Right forelimb (tissue), 1 donor: Measurements from ENCODE around the gene RND1.
"Not testable (repeated sequence)": the region's sequence is repeated elsewhere in the genome, so short reads cannot be mapped to it uniquely, and the experiment has no call there.

Source experiments
- DNase-seq: peaks from one replicate; pipeline ENCODE4 v3.0.0-alpha.2; 2018

RND1 gene

DNA sequence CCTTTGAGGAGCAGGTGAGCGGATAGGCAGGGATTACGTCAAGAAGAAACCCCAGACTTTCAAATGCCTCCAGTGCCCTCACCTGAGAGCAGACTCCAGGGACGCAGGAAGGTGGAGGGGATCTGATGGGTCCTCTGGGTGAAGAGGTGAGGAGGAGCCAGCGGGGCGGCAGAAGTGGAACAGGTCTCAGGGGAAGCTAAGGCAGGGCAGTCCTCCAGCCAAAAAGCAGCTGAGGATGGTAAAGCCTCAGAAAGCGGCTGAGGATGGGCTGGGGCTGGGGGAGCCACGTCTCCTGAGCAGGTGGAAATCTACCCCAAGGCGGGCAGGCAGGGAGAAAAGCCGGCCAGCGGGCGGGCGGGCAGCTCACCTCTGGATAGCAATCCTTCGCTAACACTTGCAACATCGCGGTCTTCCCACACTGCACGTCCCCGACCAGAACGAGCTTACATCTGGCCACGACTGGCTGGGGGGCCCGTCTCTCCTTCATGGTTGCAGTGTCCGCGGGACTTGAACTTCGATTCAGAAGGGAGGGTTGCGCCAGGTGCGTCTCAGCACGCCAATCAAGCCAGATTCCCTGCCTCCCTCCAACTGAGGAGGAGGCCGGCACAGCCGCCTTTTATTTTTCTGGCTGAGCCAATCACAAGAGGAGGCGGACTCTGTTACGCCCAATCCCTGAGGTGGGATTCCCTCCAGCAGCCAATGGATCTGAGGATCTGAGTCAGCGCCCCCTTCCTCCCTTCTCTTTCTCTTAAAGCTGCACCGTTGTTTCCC lies at the start of gene RND1:
Gene RND1, minus strand, starts transcription at position 590 of the 771 bp plus-strand sequence. Its CDS starts 103 bp downstream, at position 487.
- peak; percentile 91 for DNase-seq

DNA sequence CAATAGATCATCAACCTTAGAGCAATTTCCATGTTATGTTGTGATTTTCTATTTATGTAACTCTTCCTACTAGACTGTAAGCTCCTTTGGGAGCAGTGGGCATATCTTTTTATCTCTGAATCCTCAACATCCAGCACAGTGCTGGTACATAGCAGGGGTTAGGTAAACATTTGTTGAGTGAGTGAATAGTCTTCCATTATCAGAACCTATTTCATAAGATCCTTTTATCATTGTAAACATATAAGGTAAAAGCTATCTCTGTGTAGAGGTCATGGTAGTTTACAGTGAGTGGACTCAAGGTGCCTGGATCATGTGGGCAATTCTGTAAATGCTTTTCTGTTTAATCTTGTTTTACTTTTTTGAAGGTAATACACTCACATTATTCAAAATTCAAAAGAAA lies 44.5 kb upstream of the RND1 start:
- DNase-seq: no peak

DNA sequence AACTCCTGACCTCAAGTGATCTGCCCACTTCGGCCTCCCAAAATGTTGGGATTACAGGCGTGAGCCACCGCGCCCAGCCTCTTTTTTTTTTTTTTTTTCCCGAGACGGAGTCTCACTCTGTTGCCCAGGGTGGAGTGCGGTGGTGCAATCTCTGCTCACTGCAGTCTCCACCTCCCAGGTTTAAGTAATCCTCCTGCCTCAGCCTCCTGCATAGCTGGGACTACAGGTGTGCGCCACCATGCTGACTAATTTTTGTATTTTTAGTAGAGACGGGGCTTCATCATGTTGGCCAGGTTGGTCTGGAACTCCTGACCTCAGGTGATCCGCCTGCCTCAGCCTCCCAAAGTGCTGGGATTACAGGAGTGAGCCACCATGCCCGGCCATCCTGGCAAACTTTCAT lies 44.0 kb upstream of the RND1 start:
- not testable (repeated sequence) for DNase-seq

DNA sequence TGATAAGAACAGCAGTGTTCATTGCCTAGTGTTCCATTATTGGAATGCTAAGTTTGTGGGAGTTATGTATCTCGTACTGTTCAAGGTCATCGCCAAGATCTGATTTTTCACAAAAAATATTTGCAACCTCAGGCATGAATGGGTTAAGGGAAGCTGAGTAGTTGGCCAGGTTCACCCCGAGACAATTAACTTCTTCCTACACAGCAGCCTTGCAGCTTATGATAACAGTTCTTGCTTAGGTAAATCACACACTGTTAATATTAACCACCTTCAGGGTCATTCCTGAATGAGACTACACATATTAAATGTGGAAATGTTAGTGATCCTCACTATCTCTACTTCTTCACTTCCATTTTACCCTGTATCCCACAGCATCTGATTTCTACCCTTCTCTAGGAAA lies 41.6 kb upstream of the RND1 start:
- DNase-seq: no peak

DNA sequence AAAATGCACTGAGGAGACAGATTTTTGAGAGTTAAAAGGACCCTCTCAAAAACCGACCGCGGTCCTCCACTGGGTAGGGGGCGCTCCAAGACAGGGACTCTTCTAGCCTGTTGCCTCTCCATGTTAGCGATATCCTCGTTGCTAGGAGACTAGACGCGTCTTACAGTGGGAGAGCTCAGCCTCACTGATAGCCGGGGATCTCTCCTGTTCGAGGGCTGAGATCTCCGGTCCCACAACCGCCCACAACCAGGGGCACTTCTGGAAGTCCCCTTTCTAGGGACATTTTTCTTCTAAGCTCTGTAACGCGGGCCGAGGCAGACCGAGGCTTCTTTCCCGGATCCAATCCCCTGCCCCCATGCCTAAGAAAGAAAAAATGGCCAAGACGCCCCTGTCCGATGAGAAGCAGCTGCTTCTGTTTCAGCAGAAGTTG lies 38.3 kb upstream of the RND1 start:
- peak; percentile 88 for DNase-seq

DNA sequence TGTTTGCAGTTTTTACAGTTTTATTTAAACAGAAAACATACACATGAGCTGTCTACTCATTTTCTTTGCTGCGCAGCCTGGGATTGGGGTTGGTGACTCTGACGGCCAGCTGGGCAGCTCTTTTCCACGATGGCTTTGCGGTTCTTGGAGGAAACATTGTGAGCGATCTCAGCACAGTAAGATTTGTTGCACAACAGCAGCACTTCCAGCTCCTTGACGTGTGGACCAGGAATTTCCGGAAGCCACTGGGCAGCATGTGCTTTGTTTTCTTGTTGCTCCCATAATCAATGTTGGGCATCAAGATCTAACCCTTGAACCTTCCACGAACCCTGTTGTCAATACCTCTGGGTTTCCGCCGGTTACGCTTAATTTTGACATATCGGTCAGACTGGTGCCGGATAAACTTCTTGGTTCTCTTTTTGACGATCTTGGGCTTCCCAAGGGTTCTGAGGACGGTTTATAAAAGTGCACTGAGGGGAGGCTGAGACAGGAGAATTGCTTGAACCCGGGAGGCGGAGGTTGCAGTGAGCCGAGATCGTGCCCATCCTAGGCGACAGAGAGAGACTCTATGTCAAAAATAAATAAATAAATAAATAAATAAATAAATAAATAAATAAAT lies 37.8 kb upstream of the RND1 start:
- no peak for DNase-seq

DNA sequence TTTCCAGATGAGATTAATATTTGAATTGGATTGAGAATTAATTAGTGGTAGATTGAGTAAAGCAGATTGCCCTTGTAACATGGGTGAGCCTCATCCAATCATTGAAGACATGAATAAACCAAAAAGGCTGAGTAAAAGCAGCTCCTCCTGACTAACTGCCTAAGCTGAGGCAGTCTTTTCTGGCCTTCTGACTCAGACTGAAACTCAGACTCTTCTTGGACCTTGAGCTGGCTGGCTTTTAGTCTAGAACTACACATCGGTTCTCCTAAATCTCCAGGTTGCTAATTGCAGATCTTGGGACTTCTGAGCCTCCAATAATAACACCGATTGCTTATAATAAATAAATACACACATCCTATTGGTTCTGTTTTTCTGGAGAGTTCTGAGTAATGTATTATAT lies 35.6 kb upstream of the RND1 start:
- DNase-seq: no peak

DNA sequence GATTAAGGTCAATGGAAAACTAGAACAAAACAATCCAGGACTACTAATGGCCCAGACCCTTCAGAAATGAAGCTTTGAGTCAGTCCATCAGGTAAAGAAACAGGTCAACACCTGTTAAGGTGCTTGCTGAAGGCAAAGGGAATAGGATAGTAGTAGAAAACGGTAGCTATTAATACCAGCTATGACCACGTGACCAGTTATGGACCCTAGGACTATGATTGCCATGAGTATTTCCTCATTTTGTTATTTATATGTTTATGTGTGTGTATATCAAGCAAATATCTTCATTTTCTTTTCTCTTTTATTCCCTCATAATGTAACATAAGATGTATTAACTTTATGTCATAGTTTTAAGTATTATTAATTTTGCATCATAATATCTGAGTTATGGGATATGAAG lies 34.0 kb upstream of the RND1 start:
- DNase-seq: no peak

DNA sequence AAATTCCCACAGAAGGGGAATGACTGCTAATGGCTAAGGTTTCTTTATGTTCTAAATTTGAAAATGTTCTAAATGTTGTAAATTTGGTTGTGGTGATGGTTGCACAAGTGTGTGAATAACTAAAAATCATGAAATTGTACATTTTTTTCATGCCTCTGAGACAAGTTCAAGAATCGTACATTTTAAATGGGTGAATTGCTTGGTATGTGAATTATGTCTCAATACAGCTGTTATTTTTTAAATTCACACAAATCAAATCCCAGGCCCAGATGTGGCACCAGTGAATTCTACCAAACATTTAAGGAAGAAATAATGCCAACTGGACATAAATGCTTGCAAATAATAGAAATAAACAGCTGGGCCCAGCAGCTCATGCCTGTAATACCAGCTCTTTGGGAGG lies 28.6 kb upstream of the RND1 start:
- no peak for DNase-seq

DNA sequence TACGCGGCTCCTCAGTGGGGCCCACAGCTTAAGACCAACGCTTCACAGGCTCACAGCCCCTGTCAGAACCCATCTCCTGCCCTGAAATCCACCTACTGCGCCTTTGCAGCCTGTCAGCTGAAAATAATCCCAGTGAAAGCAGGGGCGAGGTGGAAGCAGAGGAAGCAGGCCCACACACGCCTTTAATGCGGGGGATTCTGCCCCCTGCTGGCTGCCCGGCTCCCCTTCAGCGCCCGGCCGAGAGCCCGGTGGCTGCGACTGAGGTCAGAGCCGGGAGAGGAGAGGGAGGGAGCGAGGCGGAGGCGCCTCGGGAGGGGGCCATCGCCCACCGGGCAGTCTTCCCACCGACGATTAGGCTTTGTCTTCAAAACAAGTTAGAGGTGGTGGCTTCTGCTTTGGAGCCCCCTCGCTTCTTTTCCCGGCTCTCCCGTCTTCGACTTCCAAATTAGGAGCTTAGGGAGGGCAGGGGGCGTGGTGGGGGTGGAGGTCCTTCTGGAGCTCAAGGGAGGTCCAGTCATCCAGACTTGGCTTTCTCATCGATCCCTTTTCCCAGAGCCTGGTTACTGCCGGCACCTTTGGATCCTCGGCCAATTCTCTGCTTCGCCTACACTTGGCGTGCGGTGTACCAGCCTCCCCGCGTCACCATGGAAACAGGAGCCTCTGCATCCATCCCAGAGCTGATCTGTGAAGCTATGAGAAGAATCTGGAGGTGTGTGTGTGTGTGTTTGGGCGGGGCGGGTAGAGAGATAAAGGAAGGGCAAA lies 25.2 kb upstream of the RND1 start:
- DNase-seq: peak; percentile 90

DNA sequence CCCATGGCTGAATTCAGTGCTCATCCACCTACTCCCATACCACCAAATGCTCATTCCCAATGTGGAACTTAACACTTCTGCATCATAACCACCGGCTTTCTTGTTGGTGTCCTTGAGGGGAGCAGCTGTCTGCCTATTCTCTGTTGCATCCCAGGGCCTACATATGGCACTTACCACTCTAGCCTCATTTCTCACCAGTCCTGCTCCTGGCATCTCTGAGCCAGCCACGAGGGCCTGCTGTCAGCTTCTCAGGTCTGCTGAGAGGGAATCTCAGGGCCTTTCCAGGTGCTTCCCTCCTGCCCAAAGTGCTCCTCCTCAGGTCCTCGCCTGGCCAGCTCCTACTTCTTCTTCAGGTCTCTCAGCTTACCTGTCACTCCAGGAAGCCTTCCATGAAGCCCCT lies 24.0 kb upstream of the RND1 start:
- DNase-seq: no peak

DNA sequence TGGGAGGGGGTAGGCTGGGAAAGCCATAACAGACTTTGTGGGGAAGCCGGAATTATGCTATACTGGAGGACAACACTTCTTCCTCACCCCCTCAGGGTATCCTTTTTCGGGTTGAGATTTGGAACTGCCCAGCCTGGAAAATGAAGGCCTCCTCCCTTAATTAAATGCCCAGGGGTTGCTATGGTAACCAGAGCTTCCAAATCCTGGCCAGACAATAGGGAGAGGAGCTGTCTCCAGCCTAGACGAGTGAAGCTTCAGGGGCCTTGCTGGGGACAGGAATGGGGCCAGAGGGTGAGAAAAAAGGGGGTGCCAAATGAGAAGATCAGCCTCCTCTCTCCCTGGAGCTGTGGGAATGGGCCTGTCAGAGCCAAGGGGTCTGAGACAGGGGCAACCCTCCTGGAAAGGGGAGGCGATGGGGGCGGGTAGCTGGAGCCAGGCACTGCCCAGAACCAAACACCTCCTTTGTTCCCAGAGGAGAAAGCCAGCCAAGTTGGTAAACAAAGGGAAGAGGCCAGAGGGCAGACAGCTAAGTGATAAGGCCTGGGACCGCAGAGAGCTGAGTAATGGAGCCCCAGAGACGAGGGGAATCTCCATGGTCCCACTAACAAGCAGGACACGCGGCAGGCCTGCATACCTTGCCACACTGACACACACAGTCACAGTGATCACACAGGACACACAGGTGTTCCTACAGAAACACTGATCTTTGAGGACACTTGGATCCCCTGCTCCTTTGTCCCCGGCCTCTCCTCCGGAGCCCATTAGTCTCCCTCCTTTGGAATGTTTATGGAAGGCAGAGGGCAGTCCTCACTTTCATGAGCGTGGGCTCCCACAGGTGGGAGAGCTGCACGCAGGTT lies 17.9 kb upstream of the RND1 start:
- no peak for DNase-seq

DNA sequence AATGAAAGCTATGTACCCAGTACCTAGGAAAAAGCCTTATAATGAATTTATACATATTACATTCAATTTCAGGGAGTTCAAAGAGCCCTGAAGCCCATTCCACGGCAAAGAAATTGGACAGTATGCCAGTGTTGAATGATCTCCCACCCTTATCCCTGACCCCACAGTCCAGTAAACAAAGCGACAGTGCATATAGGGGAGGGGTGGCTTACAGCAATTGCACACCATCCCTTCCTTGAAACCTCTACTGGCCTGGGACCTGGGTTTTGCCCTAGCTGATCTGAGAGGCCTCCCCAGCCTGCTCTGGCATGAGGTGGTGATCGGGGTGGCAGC lies 17.3 kb upstream of the RND1 start:
- no peak for DNase-seq

DNA sequence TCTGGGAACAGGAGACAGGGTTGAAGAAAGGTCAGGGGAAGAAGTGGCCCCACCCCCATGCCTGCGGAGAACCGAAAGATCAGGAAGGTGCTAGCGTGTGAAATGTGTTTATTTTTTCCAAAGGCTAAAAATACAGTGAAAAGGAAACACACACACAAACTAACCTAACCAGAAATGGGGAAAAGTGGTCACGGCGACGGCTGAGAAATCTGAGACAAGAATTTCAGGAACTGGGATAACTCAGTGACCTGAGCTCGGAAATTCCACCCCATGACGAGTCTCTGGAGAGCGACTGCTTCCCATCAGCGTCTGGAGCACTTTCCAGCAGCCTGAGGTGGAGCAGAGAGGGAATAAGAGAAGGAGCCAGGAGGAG lies 16.6 kb upstream of the RND1 start:
- DNase-seq: peak; percentile 60

DNA sequence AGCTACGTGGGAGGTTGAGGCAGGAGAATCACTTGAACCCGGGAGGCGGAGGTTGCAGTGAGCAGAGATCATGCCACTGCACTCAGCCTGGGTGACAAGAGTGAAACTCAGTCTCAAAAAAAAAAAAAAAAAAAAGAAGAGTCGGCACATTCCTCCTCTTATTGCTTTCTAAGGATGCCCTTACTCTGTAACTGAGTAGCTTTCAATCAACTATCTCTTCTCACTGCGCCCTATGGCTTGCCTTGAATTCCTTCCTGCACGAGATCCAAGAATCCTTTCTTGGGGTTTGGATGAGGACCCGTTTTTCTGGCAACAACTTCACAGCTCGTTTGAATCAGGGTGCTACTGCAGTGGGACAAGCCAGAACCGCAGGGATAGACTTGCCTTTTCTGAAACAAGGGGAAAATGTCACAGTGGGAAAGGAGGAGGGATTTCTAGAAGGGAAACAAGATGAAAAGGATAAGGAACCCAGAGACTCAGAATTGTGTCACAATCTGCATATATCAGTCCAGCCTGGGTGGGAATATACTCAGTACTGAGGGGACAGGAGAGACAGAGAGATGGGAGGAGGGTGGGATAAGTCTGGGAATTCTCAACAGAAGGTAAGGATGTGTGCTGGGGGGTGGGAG lies 16.1 kb upstream of the RND1 start:
- DNase-seq: no peak

DNA sequence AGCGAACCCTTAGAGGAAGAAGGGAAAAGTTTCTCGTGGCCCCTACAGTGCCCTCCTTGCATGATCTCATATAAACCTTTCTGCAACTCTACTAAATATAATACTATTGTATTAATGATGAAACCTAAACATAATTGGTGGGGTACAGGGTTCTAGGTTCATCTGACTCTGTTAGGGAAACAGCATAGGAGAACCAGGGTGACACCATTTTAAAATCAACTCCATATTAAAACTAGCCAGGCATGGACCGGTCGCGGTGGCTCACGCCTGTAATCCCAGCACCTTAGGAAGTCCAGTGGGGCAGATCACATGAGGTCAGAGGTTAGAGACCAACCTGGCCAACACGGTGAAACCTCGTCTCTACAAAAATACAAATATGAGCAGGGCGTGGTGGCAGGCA lies 15.0 kb upstream of the RND1 start:
- no peak for DNase-seq

DNA sequence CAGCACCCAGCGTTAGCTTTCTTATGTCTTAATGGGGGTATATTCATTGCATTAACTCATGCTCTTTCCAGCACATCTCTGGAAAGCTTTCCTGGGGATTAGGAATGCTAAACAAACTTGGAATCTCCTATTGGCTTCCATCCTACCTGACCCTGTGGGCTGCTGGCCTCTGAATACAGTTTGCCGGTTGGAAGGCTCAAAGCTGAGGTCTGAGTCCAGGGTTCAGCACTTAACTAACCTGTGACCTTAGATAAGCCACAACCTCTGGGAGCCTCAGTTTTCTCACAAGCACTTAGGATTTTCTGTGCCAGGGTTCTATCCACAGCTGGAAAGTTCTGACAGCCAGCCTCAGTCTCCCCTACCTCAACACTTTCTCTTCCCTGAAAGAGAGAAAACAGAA lies 12.9 kb upstream of the RND1 start:
- DNase-seq: no peak

DNA sequence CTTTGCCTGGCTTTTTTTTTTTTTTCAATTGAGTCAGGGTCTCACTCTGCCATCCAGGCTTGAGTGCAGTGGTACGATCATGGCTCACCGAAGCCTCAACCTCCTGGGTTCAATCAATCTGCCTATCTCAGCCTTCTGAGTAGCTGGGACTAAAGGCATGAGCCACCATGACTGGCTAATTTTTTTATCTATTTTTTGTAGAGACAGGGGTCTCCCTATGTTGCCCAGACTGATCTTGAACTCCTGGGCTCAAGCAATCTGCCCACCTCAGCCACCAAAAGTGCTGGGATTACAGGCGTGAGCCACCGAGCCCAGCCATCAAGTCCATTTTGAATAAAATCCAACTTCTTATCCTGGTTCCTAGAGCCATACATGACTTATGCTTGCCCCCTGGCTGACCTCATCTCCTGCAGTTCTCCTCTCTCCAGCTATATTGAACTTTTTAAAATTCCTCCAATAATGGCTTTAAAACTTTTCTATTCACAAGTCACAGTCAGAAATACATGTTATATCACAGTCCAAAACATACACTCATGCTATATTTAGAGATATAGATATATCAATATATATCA lies 10.4 kb upstream of the RND1 start:
- no peak for DNase-seq

DNA sequence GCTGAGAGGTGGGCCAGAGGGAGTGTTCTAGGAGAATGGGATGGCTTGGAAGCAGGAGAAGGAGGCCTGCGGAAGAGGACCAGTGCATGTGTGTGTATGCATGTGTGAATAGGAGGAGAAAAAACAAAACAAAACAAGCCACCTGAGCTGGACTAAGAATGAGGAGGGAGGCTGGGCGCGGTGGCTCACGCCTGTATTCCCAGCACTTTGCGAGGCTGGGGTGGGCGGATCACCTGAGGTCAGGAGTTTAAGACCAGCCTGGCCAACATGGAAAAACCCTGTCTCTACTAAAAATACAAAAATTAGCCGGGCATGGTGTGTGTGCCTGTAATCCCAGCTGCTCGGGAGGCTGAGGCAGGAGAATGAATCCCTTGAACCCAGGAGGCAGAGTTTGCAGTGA lies 7.9 kb upstream of the RND1 start:
- not testable (repeated sequence) for DNase-seq

DNA sequence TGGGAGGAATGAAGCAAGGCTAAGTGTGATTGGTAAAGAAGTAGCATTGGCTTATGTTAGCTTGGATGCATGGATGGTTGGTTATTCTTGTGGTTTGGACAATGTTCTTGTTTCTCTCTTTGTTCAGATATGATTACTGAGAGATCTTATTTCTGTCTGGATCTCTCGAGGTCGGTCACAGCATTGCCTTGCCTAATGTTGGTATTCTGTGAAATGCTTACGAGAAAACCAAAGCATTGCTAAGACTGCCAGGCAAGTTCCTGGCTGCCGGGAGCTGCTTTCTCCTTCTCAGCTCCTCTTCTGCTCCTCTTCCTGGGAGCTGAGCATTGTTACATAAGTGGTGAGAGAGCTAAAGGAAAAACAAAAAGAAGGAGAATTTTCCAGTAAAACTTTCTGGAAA lies 7.4 kb upstream of the RND1 start:
- DNase-seq: no peak

DNA sequence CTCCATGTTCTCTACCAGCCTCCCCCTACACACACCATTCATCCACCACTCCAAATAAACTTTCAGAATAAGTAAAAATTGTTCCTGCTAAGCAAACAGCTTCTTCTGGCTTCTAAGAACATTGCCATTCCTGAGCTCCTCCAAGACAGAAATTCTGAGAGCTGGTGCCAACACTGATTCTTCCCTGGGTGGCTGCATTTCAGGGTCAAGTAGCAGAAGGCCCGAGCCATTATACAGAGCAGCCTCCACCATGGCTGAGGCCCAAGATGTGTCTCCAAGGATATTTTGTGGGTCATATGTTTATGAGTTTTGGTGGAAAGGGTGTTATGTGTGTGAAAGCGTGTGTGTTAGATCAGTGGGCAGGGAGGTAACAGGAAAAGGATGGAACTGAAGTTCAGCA lies 3.5 kb upstream of the RND1 start:
- no peak for DNase-seq

DNA sequence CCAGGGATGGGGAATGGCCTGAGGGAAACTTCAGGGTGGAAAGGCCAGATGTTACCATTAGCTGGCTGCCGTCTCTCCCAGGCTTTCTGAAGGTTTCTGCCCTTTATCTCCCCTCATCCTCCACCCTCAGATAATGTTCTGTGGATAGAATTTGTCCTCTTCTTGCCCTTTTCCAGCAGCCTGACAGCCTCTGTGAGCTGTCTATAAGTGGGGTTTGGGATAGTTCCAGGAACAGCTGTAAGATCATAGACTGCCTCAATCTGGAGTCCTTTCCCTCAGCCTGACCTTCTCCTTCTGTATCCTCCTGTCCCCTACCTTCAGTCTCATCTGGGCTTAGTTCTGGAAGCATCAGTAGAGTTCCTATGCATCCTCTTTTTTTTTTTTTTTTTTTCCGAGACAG lies 2.8 kb upstream of the RND1 start:
- DNase-seq: no peak
